Left colon (tissue), 2 donors: ENCODE results near the gene ABTB2. TPM values are rescaled to one million over a fixed set of nuclear protein-coding genes. Genes with fewer than 3 reads are reported as not detected.
A peak's percentile ranks its signal among the peaks of the same experiment; 100 is the strongest.
"Not testable (repeated sequence)": the region's sequence is repeated elsewhere in the genome, so short reads cannot be mapped to it uniquely, and the experiment has no call there.

Experiments used
- ATAC-seq: fragments of 200-7000 bp; cut with Tn5 transposase; one replicate; pipeline ENCODE4 v1.9.1; 2020; ENCODE audit warnings: mild to moderate bottlenecking, moderate library complexity
- DNase-seq, 2 donors: peaks; one replicate each; pipeline ENCODE4 v3.0.0-alpha.2; 2020
- intact Hi-C, 2 donors: fragments of 100-400 bp; cut with DNase I in 1 of 2; cut with micrococcal nuclease in 1 of 2; formaldehyde crosslinking; loops; one replicate each; pipeline versions ENCODE4 v1.11.2 to v1.14.0; 2022; cut with DNase I, micrococcal nuclease
- total RNA-seq, 2 donors: library from RNA; stranded (reverse); fragmentation: NEBNext Ultra II Directional; extraction: Animal tissue kit (Norgen Biotek cat#: 25700); gene quantifications; one replicate each; pipeline ENCODE4 v1.2.1, GENCODE V29; 2021
- donor health status: DM: no; HTN: no; CAD: no.
- donor health status: DM: yes; HTN: yes; CAD: no.

Gene ABTB2
- total RNA-seq, 2 donors from 2014 or later = 16.5 to 16.6 TPM

- ATAC-seq = no peak
- DNase-seq = no peak
- intact Hi-C loops = no loop called here
Observed at GRCh38 chr11:34189191-34189590, 168.6 kb downstream of the ABTB2 start.

GRCh38 chr11:34188181-34188580 lies 169.6 kb downstream of the ABTB2 start:
- no peak for DNase-seq
- intact Hi-C loops = no loop called here
- ATAC-seq = no peak

- DNase-seq (no peak), ATAC-seq (no peak)
- intact Hi-C loops = no loop called here
Observed at GRCh38 chr11:34185926-34186841, 171.6 kb downstream of the ABTB2 start.

- DNase-seq = no peak
- no peak for ATAC-seq
- intact Hi-C loops = no loop called here
Observed at GRCh38 chr11:34184505-34185015, 173.2 kb downstream of the ABTB2 start.

- intact Hi-C loops = no loop called here
- DNase-seq = no peak
- ATAC-seq = no peak
Observed at GRCh38 chr11:34183848-34184391, 173.9 kb downstream of the ABTB2 start.

GRCh38 chr11:34182921-34183685 lies 174.7 kb downstream of the ABTB2 start:
- DNase-seq (no peak), ATAC-seq (no peak)
- intact Hi-C loops = no loop called here

- no peak for DNase-seq
- no peak for ATAC-seq
- intact Hi-C loops = no loop called here
Observed at GRCh38 chr11:34182425-34182824, 175.4 kb downstream of the ABTB2 start.

GRCh38 chr11:34181856-34182405 lies 175.9 kb downstream of the ABTB2 start:
- DNase-seq (no peak), ATAC-seq (no peak)
- intact Hi-C loops = no loop called here

- DNase-seq (no peak), ATAC-seq (no peak)
- intact Hi-C loops = no loop called here
Observed at GRCh38 chr11:34181251-34181650, 176.6 kb downstream of the ABTB2 start.

- intact Hi-C loops, DNase-seq, ATAC-seq: not testable (repeated sequence)
Observed at GRCh38 chr11:34180814-34181165, 177.0 kb downstream of the ABTB2 start.

GRCh38 chr11:34180040-34180813 lies 177.6 kb downstream of the ABTB2 start:
- DNase-seq = no peak
- intact Hi-C loops = no loop called here
- ATAC-seq = no peak

GRCh38 chr11:34179026-34179675 lies 178.7 kb downstream of the ABTB2 start:
- intact Hi-C loops = no loop called here
- no peak for ATAC-seq
- DNase-seq = no peak

- intact Hi-C loops = no loop called here
- no peak for DNase-seq
- no peak for ATAC-seq
Observed at GRCh38 chr11:34178209-34178821, 179.5 kb downstream of the ABTB2 start.

- ATAC-seq = no peak
- intact Hi-C loops = no loop called here
- DNase-seq = no peak
Observed at GRCh38 chr11:34176751-34177209, 181.0 kb downstream of the ABTB2 start.

GRCh38 chr11:34175284-34176019 lies 182.4 kb downstream of the ABTB2 start:
- ATAC-seq = no peak
- intact Hi-C loops = loop anchor here in 1 of 2 donors (2.0 kb wide), 1 partner anchor 183 kb away; the partner anchor contains the start of gene ABTB2
- no peak for DNase-seq

- ATAC-seq = peak; percentile 100
- intact Hi-C loops = loop anchor here (2.0 to 5.0 kb wide), 2 partner anchors 183 to 184 kb away; partner anchors contain the start of gene ABTB2 (in 2 of the 2)
- peak; percentile 68 to 92 for DNase-seq
Observed at GRCh38 chr11:34174412-34175041, 183.3 kb downstream of the ABTB2 start.
